H1 (cell line): ENCODE data around the gene INPP5B. TPM values are rescaled to one million over a fixed set of nuclear protein-coding genes. Genes with fewer than 3 reads are reported as not detected.

Experiments
- CTCF ChIA-PET: fragments of 300-600 bp; sonication (Branson Sonifier 250); formaldehyde crosslinking; loops from one replicate; lab custom pipeline; 2021; ENCODE audit not compliant: partially characterized antibody; lab: Charles Lee
- POLR2A ChIA-PET: fragments of 300-600 bp; sonication (Branson Sonifier 250); formaldehyde crosslinking; loops from one replicate; lab custom pipeline; 2021; ENCODE audit warnings: inconsistent platforms; ENCODE audit not compliant: partially characterized antibody; lab: Charles Lee
- DNase-seq, 2 experiments: peaks; one replicate each; pipeline versions ENCODE4 v3.0.0 to v3.0.0-alpha.2; 2010 to 2022; ENCODE audit warnings: low spot score in 2 of 2, low read depth in 1 of 2, mixed read lengths in 1 of 2
- FAIRE-seq: peaks from 2 replicates; lab custom pipeline; 2011; peaks lifted over from hg19 to GRCh38; lab: Jason Lieb, UNC
- H2AFZ ChIP-seq: 2 replicates; pipeline ENCODE4 v1.8.1; 2012; ENCODE audit warnings: low read length, inconsistent platforms
- H2AK5ac ChIP-seq: 2 replicates; pipeline ENCODE4 v1.6.1; 2013; ENCODE audit warnings: low read depth, low read length
- H2BK120ac ChIP-seq: replicated peaks from 2 replicates; pipeline ENCODE3; 2013; ENCODE audit warnings: low read depth, low read length, inconsistent platforms
- H2BK12ac ChIP-seq: 2 replicates; pipeline ENCODE4 v1.6.1; 2013; ENCODE audit warnings: low read depth, low read length
- H2BK15ac ChIP-seq: 2 replicates; pipeline ENCODE4 v1.6.1; 2013; ENCODE audit warnings: low read length
- H2BK20ac ChIP-seq: 2 replicates; pipeline ENCODE4 v1.6.1; 2013; ENCODE audit warnings: low read length
- H2BK5ac ChIP-seq: 2 replicates; pipeline ENCODE4 v1.6.1; 2013; ENCODE audit warnings: low read depth, low read length
- H3K14ac ChIP-seq: 2 replicates; pipeline ENCODE4 v1.6.1; 2013; ENCODE audit warnings: inconsistent platforms; ENCODE audit not compliant: insufficient read length
- H3K18ac ChIP-seq: 2 replicates; pipeline ENCODE4 v1.6.1; 2013; ENCODE audit warnings: low read length; ENCODE audit errors: extremely low read depth
- H3K23ac ChIP-seq: 2 replicates; pipeline ENCODE4 v1.6.1; 2013; ENCODE audit warnings: inconsistent platforms; ENCODE audit not compliant: insufficient read length
- H3K23me2 ChIP-seq: 2 replicates; pipeline ENCODE4 v1.6.1; 2013; ENCODE audit warnings: low read depth, low read length
- H3K27ac ChIP-seq: 2 replicates; pipeline ENCODE4 v1.6.1; 2011; ENCODE audit warnings: low read depth, low read length, inconsistent platforms
- H3K27me3 ChIP-seq, 4 experiments: replicated peaks in 1 of 4; 1 replicate in 1 of 4; 2 replicates in 3 of 4; pipeline versions ENCODE4 v1.6.1 to v1.8.1; 2011 to 2013; ENCODE audit warnings: low read length in 3 of 4, mild to moderate bottlenecking in 3 of 4, inconsistent platforms in 2 of 4, mixed read lengths in 2 of 4, moderate library complexity in 1 of 4; ENCODE audit not compliant: control insufficient read depth in 3 of 4, insufficient read depth in 3 of 4; ENCODE audit errors: extremely low read depth in 1 of 4
- H3K36me3 ChIP-seq, 4 experiments: 2 replicates each; pipeline versions ENCODE4 v1.6.1 to v1.8.1; 2011 to 2013; ENCODE audit warnings: mild to moderate bottlenecking in 4 of 4, low read length in 3 of 4, moderate library complexity in 2 of 4, control low read depth in 1 of 4, inconsistent platforms in 1 of 4; ENCODE audit not compliant: insufficient read depth in 4 of 4, control insufficient read depth in 2 of 4
- H3K4ac ChIP-seq: replicated peaks from 2 replicates; pipeline ENCODE3; 2013; ENCODE audit warnings: low read length, low read depth, mixed read lengths, inconsistent platforms; ENCODE audit not compliant: insufficient read length
- H3K4me1 ChIP-seq, 4 experiments: replicated peaks in 1 of 4; 1 replicate in 1 of 4; 2 replicates in 3 of 4; pipeline versions ENCODE4 v1.6.1 to v1.8.1; 2011 to 2013; ENCODE audit warnings: low read length in 3 of 4, inconsistent platforms in 2 of 4, mixed read lengths in 1 of 4; ENCODE audit not compliant: insufficient read depth in 4 of 4, control insufficient read depth in 3 of 4
- H3K4me2 ChIP-seq, 2 experiments: 2 replicates each; pipeline versions ENCODE4 v1.6.1 to v1.8.1; 2011 to 2013; ENCODE audit warnings: low read depth in 2 of 2, low read length in 2 of 2, control low read depth in 1 of 2, inconsistent platforms in 1 of 2, mild to moderate bottlenecking in 1 of 2; ENCODE audit not compliant: insufficient read depth in 1 of 2
- H3K4me3 ChIP-seq, 4 experiments: fragments of 200-600, 300-600 bp in 1 of 4; sonication (generic), shearing (Covaris generic), sonication (Bioruptor Twin) in 1 of 4; 2 replicates each; pipeline versions ENCODE4 v1.5.1 to v1.8.1; 2011 to 2016; ENCODE audit warnings: low read length in 4 of 4, low read depth in 3 of 4, control low read depth in 2 of 4, inconsistent platforms in 2 of 4, mild to moderate bottlenecking in 2 of 4, mixed read lengths in 1 of 4, moderate library complexity in 1 of 4; ENCODE audit not compliant: insufficient read depth in 2 of 4; ENCODE audit errors: extremely low read depth in 1 of 4
- H3K56ac ChIP-seq: replicated peaks from 2 replicates; pipeline ENCODE3; 2013; ENCODE audit warnings: low read depth, mild to moderate bottlenecking, mixed read lengths, low read length, inconsistent platforms; ENCODE audit not compliant: insufficient read length
- H3K79me1 ChIP-seq: 2 replicates; pipeline ENCODE4 v1.6.1; 2013; ENCODE audit warnings: low read depth, low read length, control low read depth
- H3K79me2 ChIP-seq, 2 experiments: 2 replicates each; pipeline versions ENCODE4 v1.6.1 to v1.8.1; 2012 to 2013; ENCODE audit warnings: low read length in 2 of 2, mild to moderate bottlenecking in 2 of 2, inconsistent platforms in 1 of 2; ENCODE audit not compliant: insufficient read depth in 2 of 2, control insufficient read depth in 1 of 2
- H3K9ac ChIP-seq, 4 experiments: replicated peaks in 1 of 4; 1 replicate in 1 of 4; 2 replicates in 3 of 4; pipeline versions ENCODE4 v1.6.1 to v1.8.1; 2011 to 2013; ENCODE audit warnings: low read depth in 3 of 4, low read length in 3 of 4, control low read depth in 2 of 4, mild to moderate bottlenecking in 2 of 4, moderate library complexity in 2 of 4, inconsistent platforms in 1 of 4; ENCODE audit errors: extremely low read depth in 1 of 4
- H3K9me3 ChIP-seq, 2 experiments: 2 replicates each; pipeline versions ENCODE4 v1.6.1 to v1.8.1; 2012 to 2013; ENCODE audit warnings: mild to moderate bottlenecking in 2 of 2, moderate library complexity in 2 of 2, control low read depth in 1 of 2, inconsistent platforms in 1 of 2, low read depth in 1 of 2, low read length in 1 of 2, mixed read lengths in 1 of 2; ENCODE audit not compliant: insufficient read depth in 2 of 2
- H4K20me1 ChIP-seq, 2 experiments: replicated peaks in 1 of 2; 2 replicates each; pipeline versions ENCODE3 to v1.8.1; 2011 to 2013; ENCODE audit warnings: inconsistent platforms in 2 of 2, low read length in 2 of 2, mild to moderate bottlenecking in 1 of 2; ENCODE audit not compliant: insufficient read depth in 2 of 2, control insufficient read depth in 1 of 2
- H4K5ac ChIP-seq: 2 replicates; pipeline ENCODE4 v1.6.1; 2013; ENCODE audit warnings: low read length, low read depth, mixed read lengths, inconsistent platforms; ENCODE audit not compliant: insufficient read length
- H4K8ac ChIP-seq: 2 replicates; pipeline ENCODE4 v1.8.0; 2013; ENCODE audit warnings: mild to moderate bottlenecking, moderate library complexity, low read length, inconsistent platforms; ENCODE audit not compliant: insufficient read depth; ENCODE audit errors: extremely low read depth
- H4K91ac ChIP-seq: replicated peaks from 2 replicates; pipeline ENCODE3; 2013; ENCODE audit warnings: low read length, mixed read lengths, inconsistent platforms; ENCODE audit not compliant: insufficient read length
- WGBS, 2 experiments: shearing (Covaris generic) in 1 of 2; methylation state at CpG; one replicate each; pipeline versions ENCODE4 v1.1.6 to v1.1.7; 2013 to 2015; ENCODE audit warnings: low lambda C conversion rate in 2 of 2, mixed read lengths in 2 of 2, inconsistent platforms in 1 of 2, low coverage in 1 of 2, missing lambda C conversion rate in 1 of 2; ENCODE audit not compliant: insufficient replicate concordance in 2 of 2, insufficient coverage in 1 of 2, insufficient read length in 1 of 2; ENCODE audit errors: extremely low coverage in 1 of 2, missing lambda C conversion rate in 1 of 2; 5-methylcytosine and 5-hydroxymethylcytosine counted together
- polyA plus RNA-seq, 7 experiments: library from polyadenylated mRNA; depleted of rRNA in 3 of 7; stranded (reverse) in 5 of 7; unstranded in 2 of 7; fragments of >200 nt in 5 of 7; fragments of 200-250 nt in 2 of 7; gene quantifications; 1 replicate in 5 of 7; 2 replicates in 1 of 7; 4 replicates in 1 of 7; pipeline versions ENCODE4 v1.2.1 to v1.2.3, GENCODE V29; 2011 to 2013; ENCODE audit warnings: missing spikeins in 2 of 7, mixed read lengths in 2 of 7
- total RNA-seq: library from RNA; stranded (reverse); fragmentation: NEBNext Ultra II Directional; extraction: Animal tissue kit (Norgen Biotek cat#: 25700); gene quantifications from 2 replicates; pipeline ENCODE4 v1.2.1, GENCODE V29; 2021
- TF ChIP-seq, protein P1 (sequence below): IDR thresholded peaks from 2 replicates; pipeline ENCODE4 v1.6.1; 2012; ENCODE audit warnings: low read length, inconsistent platforms

INPP5B gene
- total and polyA plus RNA-seq, 2 of the 8 experiments (the other 6 are each of a cell fraction or from before 2014, with no cell fraction given), result 14.0 to 23.7 TPM

DNA sequence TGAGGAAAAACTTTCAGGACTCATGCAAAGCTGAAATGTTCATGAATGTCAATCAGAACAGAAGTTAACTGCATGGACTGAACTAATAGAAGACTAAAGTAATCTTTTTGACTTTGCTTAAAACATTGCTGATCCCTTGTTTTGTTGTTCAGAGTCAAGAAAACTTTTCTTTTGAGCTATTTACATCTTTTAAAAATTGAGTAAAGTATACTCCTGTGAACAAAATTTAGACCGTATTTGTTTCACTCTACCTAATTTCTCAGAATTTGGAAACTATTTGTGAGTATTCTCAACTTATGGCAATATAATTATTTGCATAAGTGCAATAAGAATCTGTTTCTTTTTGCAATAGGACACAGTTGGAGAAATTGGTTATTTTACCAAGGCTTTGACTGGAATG lies 41.1 kb downstream of the INPP5B start:
- CTCF ChIA-PET, result interaction anchor here (0.6 kb wide), 2 partner anchors 13 to 780 kb away, joined by 3 read pairs; no protein-coding TSS in a partner anchor

More for the DNA sequence above, 41.1 kb downstream of the INPP5B start:
- Histone ChIP-seq H2AK5ac (no peak overlapping the region), H4K20me1 (no peaks in the 10 kb centered on the region), H3K9me3 (peaks cover 11 to 14% of the 10 kb centered on the region in 2 experiments; a peak in 3 of 4 replicates), H2BK5ac (no peak overlapping the region), H3K4me2 (no peak overlapping the region), H3K23me2 (no peaks in the 10 kb centered on the region), H2BK15ac (no peak overlapping the region), H3K14ac (no peak overlapping the region), H3K36me3 (peaks cover 0 to 3% (median 0%) of the 10 kb centered on the region in 4 experiments; a peak in 2 of 8 replicates), H3K27me3 (no peaks in the 10 kb centered on the region), H3K4me1 (no peaks in the 10 kb centered on the region), H3K79me2 (no peaks in the 10 kb centered on the region), H3K27ac (no peak overlapping the region), H3K4ac (no peak overlapping the region), H4K8ac (no peak overlapping the region), H4K91ac (no peak overlapping the region), H2BK20ac (no peak overlapping the region), H3K79me1 (no peaks in the 10 kb centered on the region), H3K18ac (no peak overlapping the region), H2AFZ (no peak overlapping the region), H3K9ac (no peak overlapping the region), H4K5ac (no peak overlapping the region), H2BK120ac (no peak overlapping the region), H3K4me3 (no peak overlapping the region), H2BK12ac (no peak overlapping the region), H3K23ac (no peak overlapping the region), H3K56ac (no peak overlapping the region)
- WGBS, 2 experiments, result 100% methylated on average over 1 of the region's 1 CpG; no CpG with 5 or more reads in 1 of the 2 experiments
- FAIRE-seq (no peak), DNase-seq (no peak)
- POLR2A ChIA-PET, result interaction anchor here (1.0 to 1.1 kb wide), 2 partner anchors 17 to 25 kb away, joined by 3 to 4 read pairs; no protein-coding TSS in a partner anchor
- TF ChIP-seq, protein P1, sequence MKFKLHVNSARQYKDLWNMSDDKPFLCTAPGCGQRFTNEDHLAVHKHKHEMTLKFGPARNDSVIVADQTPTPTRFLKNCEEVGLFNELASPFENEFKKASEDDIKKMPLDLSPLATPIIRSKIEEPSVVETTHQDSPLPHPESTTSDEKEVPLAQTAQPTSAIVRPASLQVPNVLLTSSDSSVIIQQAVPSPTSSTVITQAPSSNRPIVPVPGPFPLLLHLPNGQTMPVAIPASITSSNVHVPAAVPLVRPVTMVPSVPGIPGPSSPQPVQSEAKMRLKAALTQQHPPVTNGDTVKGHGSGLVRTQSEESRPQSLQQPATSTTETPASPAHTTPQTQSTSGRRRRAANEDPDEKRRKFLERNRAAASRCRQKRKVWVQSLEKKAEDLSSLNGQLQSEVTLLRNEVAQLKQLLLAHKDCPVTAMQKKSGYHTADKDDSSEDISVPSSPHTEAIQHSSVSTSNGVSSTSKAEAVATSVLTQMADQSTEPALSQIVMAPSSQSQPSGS, result no peak
